H1 (cell line): ENCODE results near the gene STAG1. TPM values are rescaled to one million over a fixed set of nuclear protein-coding genes. Genes with fewer than 3 reads are reported as not detected.

Experiments
- CTCF ChIA-PET: fragments of 300-600 bp; sonication (Branson Sonifier 250); formaldehyde crosslinking; loops from one replicate; lab custom pipeline; 2021; ENCODE audit not compliant: partially characterized antibody; lab: Charles Lee
- POLR2A ChIA-PET: fragments of 300-600 bp; sonication (Branson Sonifier 250); formaldehyde crosslinking; loops from one replicate; lab custom pipeline; 2021; ENCODE audit warnings: inconsistent platforms; ENCODE audit not compliant: partially characterized antibody; lab: Charles Lee
- DNase-seq, 2 experiments: peaks; one replicate each; pipeline versions ENCODE4 v3.0.0 to v3.0.0-alpha.2; 2010 to 2022; ENCODE audit warnings: low spot score in 2 of 2, low read depth in 1 of 2, mixed read lengths in 1 of 2
- FAIRE-seq: peaks from 2 replicates; lab custom pipeline; 2011; peaks lifted over from hg19 to GRCh38; lab: Jason Lieb, UNC
- H2AFZ ChIP-seq: 2 replicates; pipeline ENCODE4 v1.8.1; 2012; ENCODE audit warnings: low read length, inconsistent platforms
- H2AK5ac ChIP-seq: 2 replicates; pipeline ENCODE4 v1.6.1; 2013; ENCODE audit warnings: low read depth, low read length
- H2BK120ac ChIP-seq: replicated peaks from 2 replicates; pipeline ENCODE3; 2013; ENCODE audit warnings: low read depth, low read length, inconsistent platforms
- H2BK12ac ChIP-seq: 2 replicates; pipeline ENCODE4 v1.6.1; 2013; ENCODE audit warnings: low read depth, low read length
- H2BK15ac ChIP-seq: 2 replicates; pipeline ENCODE4 v1.6.1; 2013; ENCODE audit warnings: low read length
- H2BK20ac ChIP-seq: 2 replicates; pipeline ENCODE4 v1.6.1; 2013; ENCODE audit warnings: low read length
- H2BK5ac ChIP-seq: 2 replicates; pipeline ENCODE4 v1.6.1; 2013; ENCODE audit warnings: low read depth, low read length
- H3K14ac ChIP-seq: 2 replicates; pipeline ENCODE4 v1.6.1; 2013; ENCODE audit warnings: inconsistent platforms; ENCODE audit not compliant: insufficient read length
- H3K18ac ChIP-seq: 2 replicates; pipeline ENCODE4 v1.6.1; 2013; ENCODE audit warnings: low read length; ENCODE audit errors: extremely low read depth
- H3K23ac ChIP-seq: 2 replicates; pipeline ENCODE4 v1.6.1; 2013; ENCODE audit warnings: inconsistent platforms; ENCODE audit not compliant: insufficient read length
- H3K23me2 ChIP-seq: 2 replicates; pipeline ENCODE4 v1.6.1; 2013; ENCODE audit warnings: low read depth, low read length
- H3K27ac ChIP-seq: 2 replicates; pipeline ENCODE4 v1.6.1; 2011; ENCODE audit warnings: low read depth, low read length, inconsistent platforms
- H3K27me3 ChIP-seq, 4 experiments: replicated peaks in 1 of 4; 1 replicate in 1 of 4; 2 replicates in 3 of 4; pipeline versions ENCODE4 v1.6.1 to v1.8.1; 2011 to 2013; ENCODE audit warnings: low read length in 3 of 4, mild to moderate bottlenecking in 3 of 4, inconsistent platforms in 2 of 4, mixed read lengths in 2 of 4, moderate library complexity in 1 of 4; ENCODE audit not compliant: control insufficient read depth in 3 of 4, insufficient read depth in 3 of 4; ENCODE audit errors: extremely low read depth in 1 of 4
- H3K36me3 ChIP-seq, 4 experiments: 2 replicates each; pipeline versions ENCODE4 v1.6.1 to v1.8.1; 2011 to 2013; ENCODE audit warnings: mild to moderate bottlenecking in 4 of 4, low read length in 3 of 4, moderate library complexity in 2 of 4, control low read depth in 1 of 4, inconsistent platforms in 1 of 4; ENCODE audit not compliant: insufficient read depth in 4 of 4, control insufficient read depth in 2 of 4
- H3K4ac ChIP-seq: replicated peaks from 2 replicates; pipeline ENCODE3; 2013; ENCODE audit warnings: low read length, low read depth, mixed read lengths, inconsistent platforms; ENCODE audit not compliant: insufficient read length
- H3K4me1 ChIP-seq, 4 experiments: replicated peaks in 1 of 4; 1 replicate in 1 of 4; 2 replicates in 3 of 4; pipeline versions ENCODE4 v1.6.1 to v1.8.1; 2011 to 2013; ENCODE audit warnings: low read length in 3 of 4, inconsistent platforms in 2 of 4, mixed read lengths in 1 of 4; ENCODE audit not compliant: insufficient read depth in 4 of 4, control insufficient read depth in 3 of 4
- H3K4me2 ChIP-seq, 2 experiments: 2 replicates each; pipeline versions ENCODE4 v1.6.1 to v1.8.1; 2011 to 2013; ENCODE audit warnings: low read depth in 2 of 2, low read length in 2 of 2, control low read depth in 1 of 2, inconsistent platforms in 1 of 2, mild to moderate bottlenecking in 1 of 2; ENCODE audit not compliant: insufficient read depth in 1 of 2
- H3K4me3 ChIP-seq, 4 experiments: fragments of 200-600, 300-600 bp in 1 of 4; sonication (generic), shearing (Covaris generic), sonication (Bioruptor Twin) in 1 of 4; 2 replicates each; pipeline versions ENCODE4 v1.5.1 to v1.8.1; 2011 to 2016; ENCODE audit warnings: low read length in 4 of 4, low read depth in 3 of 4, control low read depth in 2 of 4, inconsistent platforms in 2 of 4, mild to moderate bottlenecking in 2 of 4, mixed read lengths in 1 of 4, moderate library complexity in 1 of 4; ENCODE audit not compliant: insufficient read depth in 2 of 4; ENCODE audit errors: extremely low read depth in 1 of 4
- H3K56ac ChIP-seq: replicated peaks from 2 replicates; pipeline ENCODE3; 2013; ENCODE audit warnings: low read depth, mild to moderate bottlenecking, mixed read lengths, low read length, inconsistent platforms; ENCODE audit not compliant: insufficient read length
- H3K79me1 ChIP-seq: 2 replicates; pipeline ENCODE4 v1.6.1; 2013; ENCODE audit warnings: low read depth, low read length, control low read depth
- H3K79me2 ChIP-seq, 2 experiments: 2 replicates each; pipeline versions ENCODE4 v1.6.1 to v1.8.1; 2012 to 2013; ENCODE audit warnings: low read length in 2 of 2, mild to moderate bottlenecking in 2 of 2, inconsistent platforms in 1 of 2; ENCODE audit not compliant: insufficient read depth in 2 of 2, control insufficient read depth in 1 of 2
- H3K9ac ChIP-seq, 4 experiments: replicated peaks in 1 of 4; 1 replicate in 1 of 4; 2 replicates in 3 of 4; pipeline versions ENCODE4 v1.6.1 to v1.8.1; 2011 to 2013; ENCODE audit warnings: low read depth in 3 of 4, low read length in 3 of 4, control low read depth in 2 of 4, mild to moderate bottlenecking in 2 of 4, moderate library complexity in 2 of 4, inconsistent platforms in 1 of 4; ENCODE audit errors: extremely low read depth in 1 of 4
- H3K9me3 ChIP-seq, 2 experiments: 2 replicates each; pipeline versions ENCODE4 v1.6.1 to v1.8.1; 2012 to 2013; ENCODE audit warnings: mild to moderate bottlenecking in 2 of 2, moderate library complexity in 2 of 2, control low read depth in 1 of 2, inconsistent platforms in 1 of 2, low read depth in 1 of 2, low read length in 1 of 2, mixed read lengths in 1 of 2; ENCODE audit not compliant: insufficient read depth in 2 of 2
- H4K20me1 ChIP-seq, 2 experiments: replicated peaks in 1 of 2; 2 replicates each; pipeline versions ENCODE3 to v1.8.1; 2011 to 2013; ENCODE audit warnings: inconsistent platforms in 2 of 2, low read length in 2 of 2, mild to moderate bottlenecking in 1 of 2; ENCODE audit not compliant: insufficient read depth in 2 of 2, control insufficient read depth in 1 of 2
- H4K5ac ChIP-seq: 2 replicates; pipeline ENCODE4 v1.6.1; 2013; ENCODE audit warnings: low read length, low read depth, mixed read lengths, inconsistent platforms; ENCODE audit not compliant: insufficient read length
- H4K8ac ChIP-seq: 2 replicates; pipeline ENCODE4 v1.8.0; 2013; ENCODE audit warnings: mild to moderate bottlenecking, moderate library complexity, low read length, inconsistent platforms; ENCODE audit not compliant: insufficient read depth; ENCODE audit errors: extremely low read depth
- H4K91ac ChIP-seq: replicated peaks from 2 replicates; pipeline ENCODE3; 2013; ENCODE audit warnings: low read length, mixed read lengths, inconsistent platforms; ENCODE audit not compliant: insufficient read length
- FOSL1 ChIP-seq: IDR thresholded peaks from 2 replicates; pipeline ENCODE4 v1.6.1; 2011; ENCODE audit warnings: mild to moderate bottlenecking, low read depth, low read length, moderate library complexity; ENCODE audit not compliant: insufficient read depth
- JUND ChIP-seq: IDR thresholded peaks from 2 replicates; pipeline ENCODE4 v1.6.1; 2011; ENCODE audit warnings: mild to moderate bottlenecking, improper control_type of control experiment, low read length
- NANOG ChIP-seq: IDR thresholded peaks from 2 replicates; pipeline ENCODE4 v1.6.1; 2011; ENCODE audit warnings: low read length, low read depth, mild to moderate bottlenecking, inconsistent platforms; ENCODE audit not compliant: insufficient read depth, poor library complexity, severe bottlenecking
- TEAD4 ChIP-seq: IDR thresholded peaks from 2 replicates; pipeline ENCODE4 v1.6.1; 2012; ENCODE audit warnings: low read depth, low read length, inconsistent platforms, mixed read lengths
- WGBS, 2 experiments: shearing (Covaris generic) in 1 of 2; methylation state at CpG; one replicate each; pipeline versions ENCODE4 v1.1.6 to v1.1.7; 2013 to 2015; ENCODE audit warnings: low lambda C conversion rate in 2 of 2, mixed read lengths in 2 of 2, inconsistent platforms in 1 of 2, low coverage in 1 of 2, missing lambda C conversion rate in 1 of 2; ENCODE audit not compliant: insufficient replicate concordance in 2 of 2, insufficient coverage in 1 of 2, insufficient read length in 1 of 2; ENCODE audit errors: extremely low coverage in 1 of 2, missing lambda C conversion rate in 1 of 2; 5-methylcytosine and 5-hydroxymethylcytosine counted together
- polyA plus RNA-seq, 7 experiments: library from polyadenylated mRNA; depleted of rRNA in 3 of 7; stranded (reverse) in 5 of 7; unstranded in 2 of 7; fragments of >200 nt in 5 of 7; fragments of 200-250 nt in 2 of 7; gene quantifications; 1 replicate in 5 of 7; 2 replicates in 1 of 7; 4 replicates in 1 of 7; pipeline versions ENCODE4 v1.2.1 to v1.2.3, GENCODE V29; 2011 to 2013; ENCODE audit warnings: missing spikeins in 2 of 7, mixed read lengths in 2 of 7
- total RNA-seq: library from RNA; stranded (reverse); fragmentation: NEBNext Ultra II Directional; extraction: Animal tissue kit (Norgen Biotek cat#: 25700); gene quantifications from 2 replicates; pipeline ENCODE4 v1.2.1, GENCODE V29; 2021

STAG1 gene
- total and polyA plus RNA-seq, 2 of the 8 experiments (the other 6 are each of a cell fraction or from before 2014, with no cell fraction given) = 4.6 to 23.4 TPM

GRCh38 chr3:136624894-136625815 is 127.0 kb downstream of the STAG1 start:
- DNase-seq = no peak
- Histone ChIP-seq H3K56ac (no peak overlapping the region), H4K8ac (no peak overlapping the region), H2BK12ac (no peak overlapping the region), H3K18ac (no peak overlapping the region), H3K23ac (no peak overlapping the region), H3K79me2 (peaks cover 0 to 11% of the 10 kb centered on the region in 2 experiments; a peak in 2 of 4 replicates), H3K23me2 (no peaks in the 10 kb centered on the region), H4K91ac (no peak overlapping the region), H3K4ac (no peak overlapping the region), H4K5ac (no peak overlapping the region), H3K27me3 (no peaks in the 10 kb centered on the region)
- POLR2A ChIA-PET = no interaction called here
- no peak for TF ChIP-seq FOSL1
- TF ChIP-seq JUND = peak; percentile 62; the same call in 1 of the 2 replicates
- peak; percentile 55; the same call in 1 of the 2 replicates for TF ChIP-seq TEAD4
- TF ChIP-seq NANOG = no peak
- TF ChIP-seq, all 59 proteins: peak for 2
- Histone ChIP-seq H3K36me3 (peaks cover 0 to 3% (median 0%) of the 10 kb centered on the region in 4 experiments; a peak in 1 of 8 replicates), H3K4me3 (no peak overlapping the region), H2BK5ac (no peak overlapping the region), H3K9ac (no peak overlapping the region; a peak in 1 of 7 replicates), H2BK20ac (no peak overlapping the region), H3K9me3 (no peaks in the 10 kb centered on the region), H2BK120ac (no peak overlapping the region), H3K27ac (no peak overlapping the region), H3K4me2 (no peak overlapping the region), H4K20me1 (no peaks in the 10 kb centered on the region), H2AK5ac (no peak overlapping the region), H2AFZ (no peak overlapping the region), H2BK15ac (no peak overlapping the region), H3K4me1 (peaks cover 0 to 4% (median 1%) of the 10 kb centered on the region in 4 experiments; a peak in 1 of 7 replicates), H3K79me1 (no peaks in the 10 kb centered on the region), H3K14ac (no peak overlapping the region)
- CTCF ChIA-PET = no interaction called here
- 81% methylated on average over 4 of the region's 4 CpGs; no CpG with 5 or more reads in 1 of the 2 experiments for WGBS, 2 experiments
- no peak for FAIRE-seq
